NCI-H2029 treated with DMSO at 0.1 percent for 48 hours (cell line): ENCODE results near the gene CNTN2.

Source experiments
- DNase-seq: peaks from one replicate; lab custom pipeline; 2025; lab: John Stamatoyannopoulos, UW

CNTN2 gene

GRCh38 chr1:205056956-205057568, 14.1 kb downstream of the CNTN2 start:
- no peak for DNase-seq

- no peak for DNase-seq
Observed at GRCh38 chr1:205057808-205058575, 15.0 kb downstream of the CNTN2 start.

GRCh38 chr1:205058853-205059252, 15.8 kb downstream of the CNTN2 start:
- no peak for DNase-seq

GRCh38 chr1:205059660-205060059, 16.6 kb downstream of the CNTN2 start:
- DNase-seq = no peak

- DNase-seq = no peak
Observed at GRCh38 chr1:205060746-205061145, 17.7 kb downstream of the CNTN2 start.

GRCh38 chr1:205061227-205061626, 18.2 kb downstream of the CNTN2 start:
- DNase-seq = no peak

- DNase-seq = peak; percentile 54
Observed at GRCh38 chr1:205061665-205062069, 18.7 kb downstream of the CNTN2 start.

GRCh38 chr1:205062319-205062718, 19.3 kb downstream of the CNTN2 start:
- DNase-seq = no peak

- DNase-seq = no peak
Observed at GRCh38 chr1:205062895-205063294, 19.9 kb downstream of the CNTN2 start.

- no peak for DNase-seq
Observed at GRCh38 chr1:205064301-205064700, 21.3 kb downstream of the CNTN2 start.

GRCh38 chr1:205064741-205065316, 21.8 kb downstream of the CNTN2 start:
- no peak for DNase-seq

- DNase-seq = no peak
Observed at GRCh38 chr1:205065666-205066065, 22.7 kb downstream of the CNTN2 start.

GRCh38 chr1:205066141-205066818, 23.3 kb downstream of the CNTN2 start:
- DNase-seq = no peak

- DNase-seq = no peak
Observed at GRCh38 chr1:205067031-205067430, 24.0 kb downstream of the CNTN2 start.

- no peak for DNase-seq
Observed at GRCh38 chr1:205068001-205068400, 25.0 kb downstream of the CNTN2 start.

- no peak for DNase-seq
Observed at GRCh38 chr1:205068457-205069040, 25.5 kb downstream of the CNTN2 start.

- DNase-seq = no peak
Observed at GRCh38 chr1:205069371-205070125, 26.5 kb downstream of the CNTN2 start.

GRCh38 chr1:205071028-205071409, 28.0 kb downstream of the CNTN2 start:
- DNase-seq = no peak

- DNase-seq = no peak
Observed at GRCh38 chr1:205071801-205072200, 28.8 kb downstream of the CNTN2 start.

GRCh38 chr1:205072286-205072685, 29.3 kb downstream of the CNTN2 start:
- DNase-seq = no peak

GRCh38 chr1:205072881-205073280, 29.9 kb downstream of the CNTN2 start:
- DNase-seq = no peak

- no peak for DNase-seq
Observed at GRCh38 chr1:205073511-205073910, 30.5 kb downstream of the CNTN2 start.
